ENCODE results near the gene EVA1A. TPM values are rescaled to one million over a fixed set of nuclear protein-coding genes. Genes with fewer than 3 reads are reported as not detected.

The EVA1A gene
- total RNA-seq, 1 experiment from 2014 or later, result 10.8 TPM

DNA sequence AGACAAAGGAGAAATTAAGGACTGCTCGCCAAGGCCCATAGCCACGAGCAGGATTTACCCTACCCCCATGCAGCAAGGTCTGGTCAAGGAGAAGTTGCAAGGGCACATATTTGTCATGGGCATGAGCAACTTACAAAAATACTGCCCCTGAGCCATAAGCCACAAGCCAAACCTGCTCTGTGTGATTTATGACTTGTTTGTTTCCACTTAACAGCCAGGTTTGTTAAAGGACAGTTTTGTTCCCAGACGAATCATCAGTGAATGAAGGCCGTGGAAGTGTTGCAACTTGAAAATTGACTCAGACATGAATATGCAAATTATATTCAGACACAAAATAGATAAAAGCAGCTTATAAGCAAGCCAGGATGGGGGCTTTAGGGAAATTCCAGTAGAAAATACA is 31.3 kb upstream of the EVA1A start:
- Histone ChIP-seq H2AFZ (no peak overlapping the region), H3K27me3 (ENCODE audit: insufficient read depth, low read depth) (no peaks in the 10 kb centered on the region), H3F3A (ENCODE audit: insufficient read depth, low read depth) (peaks cover 42% of the 10 kb centered on the region), H3K9me2 (ENCODE audit: insufficient read depth) (no peaks in the 10 kb centered on the region; the same call in 1 of the 2 replicates), H3K4me3 (no peak overlapping the region), H3K4me1 (replicated peaks; ENCODE audit: insufficient read depth) (peaks cover 59% of the 10 kb centered on the region), H3K4me2 (peak overlapping the region; percentile 58), H4K20me1 (ENCODE audit: insufficient read depth) (no peaks in the 10 kb centered on the region), H3K27ac (peak overlapping the region; percentile 84), H3K79me2 (ENCODE audit: low read depth) (no peaks in the 10 kb centered on the region), H3K9me3 (ENCODE audit: insufficient read depth, low read depth) (no peaks in the 10 kb centered on the region), H3K36me3 (ENCODE audit: low read depth) (no peaks in the 10 kb centered on the region)
- DNase-seq, result peak; percentile 65 to 99
- POLR2A ChIA-PET (ENCODE audit: unreplicated experiment), result interaction anchor here (0.7 kb wide), 1 partner anchor 14 kb away, joined by 3 read pairs; no protein-coding TSS in a partner anchor
- intact Hi-C loops (cut with micrococcal nuclease; ENCODE audit: unreplicated experiment), result loop anchor here (2.0 kb wide), 2 partner anchors 15 to 31 kb away; partner anchors contain the start of gene EVA1A
- TF ChIP-seq, protein P1, sequence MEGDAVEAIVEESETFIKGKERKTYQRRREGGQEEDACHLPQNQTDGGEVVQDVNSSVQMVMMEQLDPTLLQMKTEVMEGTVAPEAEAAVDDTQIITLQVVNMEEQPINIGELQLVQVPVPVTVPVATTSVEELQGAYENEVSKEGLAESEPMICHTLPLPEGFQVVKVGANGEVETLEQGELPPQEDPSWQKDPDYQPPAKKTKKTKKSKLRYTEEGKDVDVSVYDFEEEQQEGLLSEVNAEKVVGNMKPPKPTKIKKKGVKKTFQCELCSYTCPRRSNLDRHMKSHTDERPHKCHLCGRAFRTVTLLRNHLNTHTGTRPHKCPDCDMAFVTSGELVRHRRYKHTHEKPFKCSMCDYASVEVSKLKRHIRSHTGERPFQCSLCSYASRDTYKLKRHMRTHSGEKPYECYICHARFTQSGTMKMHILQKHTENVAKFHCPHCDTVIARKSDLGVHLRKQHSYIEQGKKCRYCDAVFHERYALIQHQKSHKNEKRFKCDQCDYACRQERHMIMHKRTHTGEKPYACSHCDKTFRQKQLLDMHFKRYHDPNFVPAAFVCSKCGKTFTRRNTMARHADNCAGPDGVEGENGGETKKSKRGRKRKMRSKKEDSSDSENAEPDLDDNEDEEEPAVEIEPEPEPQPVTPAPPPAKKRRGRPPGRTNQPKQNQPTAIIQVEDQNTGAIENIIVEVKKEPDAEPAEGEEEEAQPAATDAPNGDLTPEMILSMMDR (conservative IDR thresholded peaks at IDR 0.05), result no peak
- no peak for TF ChIP-seq EZH2 (IDR thresholded peaks at IDR 0.05; ENCODE audit: low read depth)
- CTCF ChIA-PET, result interaction anchor here (1.4 to 1.9 kb wide), 2 partner anchors 15 to 17 kb away, joined by 4 to 6 read pairs; no protein-coding TSS in a partner anchor
- no TSS peak for BruUV-seq (replicated peaks)

GRCh38 chr2:75589391-75590105 is 28.8 kb upstream of the EVA1A start:
- no peak overlapping the region for H3K4me2 ChIP-seq
- H3K4me1 ChIP-seq (replicated peaks; ENCODE audit: insufficient read depth), result peaks cover 34% of the 10 kb centered on the region
- ChIA-PET POLR2A (ENCODE audit: unreplicated experiment) (no interaction called here), CTCF (interaction anchor here (0.7 kb wide), 1 partner anchor 59 kb away, joined by 3 read pairs; no protein-coding TSS in a partner anchor)
- H3K36me3 ChIP-seq (ENCODE audit: low read depth), result no peaks in the 10 kb centered on the region
- H3K9me2 ChIP-seq (ENCODE audit: insufficient read depth), result no peaks in the 10 kb centered on the region; the same call in 1 of the 2 replicates
- no peak overlapping the region for H2AFZ ChIP-seq
- no peaks in the 10 kb centered on the region; the same call in 1 of the 2 replicates for H3K9me3 ChIP-seq (ENCODE audit: insufficient read depth, low read depth)
- H3F3A ChIP-seq (ENCODE audit: insufficient read depth, low read depth), result peaks cover 20% of the 10 kb centered on the region
- intact Hi-C loops (cut with micrococcal nuclease; ENCODE audit: unreplicated experiment), result no loop called here
- H3K4me3 ChIP-seq, result no peak overlapping the region
- no peaks in the 10 kb centered on the region for H3K27me3 ChIP-seq (ENCODE audit: insufficient read depth, low read depth)
- H4K20me1 ChIP-seq (ENCODE audit: insufficient read depth), result no peaks in the 10 kb centered on the region
- DNase-seq, result no peak
- TF ChIP-seq, protein P1 (conservative IDR thresholded peaks at IDR 0.05), result no peak
- no peak for TF ChIP-seq EZH2 (IDR thresholded peaks at IDR 0.05; ENCODE audit: low read depth)
- BruUV-seq (replicated peaks), result no TSS peak
- H3K79me2 ChIP-seq (ENCODE audit: low read depth), result no peaks in the 10 kb centered on the region
- H3K27ac ChIP-seq, result no peak overlapping the region

DNA sequence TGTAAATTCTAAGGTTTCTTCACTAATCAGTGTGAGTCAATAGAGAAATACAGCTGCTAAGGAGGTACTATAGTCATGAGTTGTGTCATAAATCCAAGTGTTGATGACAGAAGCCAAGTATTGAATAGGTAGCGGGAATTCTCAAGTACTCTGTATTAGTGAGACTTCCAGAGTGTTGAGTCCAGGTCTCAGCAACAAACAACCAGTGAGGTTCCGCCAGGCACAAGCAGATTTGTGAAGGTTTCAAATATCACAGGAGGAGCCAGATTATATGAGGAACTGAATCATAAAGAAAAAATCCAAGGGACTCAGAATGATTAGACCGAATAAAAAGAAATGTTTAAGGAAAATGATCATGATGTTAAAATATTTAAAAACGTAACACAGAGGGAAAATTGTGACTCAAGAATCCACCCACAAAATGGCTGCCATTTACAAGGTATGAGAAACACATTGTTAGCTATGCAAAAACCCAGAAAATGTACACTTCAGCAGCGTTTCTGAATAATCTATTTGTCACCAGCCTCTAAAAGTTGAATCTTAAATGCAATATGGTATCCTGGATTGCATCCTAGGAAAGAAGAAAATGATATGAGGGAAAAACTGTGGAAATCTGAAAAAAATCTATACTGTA is 27.3 kb upstream of the EVA1A start:
- Histone ChIP-seq H4K20me1 (ENCODE audit: insufficient read depth) (no peaks in the 10 kb centered on the region), H3K27ac (no peak overlapping the region), H3K9me2 (ENCODE audit: insufficient read depth) (no peaks in the 10 kb centered on the region), H3K9me3 (ENCODE audit: insufficient read depth, low read depth) (no peaks in the 10 kb centered on the region; the same call in 1 of the 2 replicates), H3K27me3 (ENCODE audit: insufficient read depth, low read depth) (no peaks in the 10 kb centered on the region), H3F3A (ENCODE audit: insufficient read depth, low read depth) (peaks cover 16% of the 10 kb centered on the region), H3K79me2 (ENCODE audit: low read depth) (no peaks in the 10 kb centered on the region), H3K4me1 (replicated peaks; ENCODE audit: insufficient read depth) (peaks cover 19% of the 10 kb centered on the region), H2AFZ (no peak overlapping the region), H3K36me3 (ENCODE audit: low read depth) (no peaks in the 10 kb centered on the region), H3K4me2 (no peak overlapping the region), H3K4me3 (no peak overlapping the region)
- peak; percentile 17 to 69 for DNase-seq
- TF ChIP-seq, protein P1 (conservative IDR thresholded peaks at IDR 0.05), result no peak
- no peak for TF ChIP-seq EZH2 (IDR thresholded peaks at IDR 0.05; ENCODE audit: low read depth)
- ChIA-PET POLR2A (ENCODE audit: unreplicated experiment) (interaction anchor here (0.6 kb wide), 1 partner anchor 14 kb away, joined by 4 read pairs; no protein-coding TSS in a partner anchor), CTCF (no interaction called here)
- intact Hi-C loops (cut with micrococcal nuclease; ENCODE audit: unreplicated experiment), result no loop called here
- BruUV-seq (replicated peaks), result no TSS peak
